Stimulated activated CD8-positive, alpha-beta memory T cell treated with anti-CD3 and anti-CD28 coated beads, Interleukin-15, amount 100 ng/mL, for 1 hour (primary cell): ENCODE measurements around the gene JAG1.
"Not testable (repeated sequence)": the region's sequence is repeated elsewhere in the genome, so short reads cannot be mapped to it uniquely, and the experiment has no call there.

Source experiments
- DNase-seq: peaks from one replicate; pipeline ENCODE4 v3.0.0-alpha.2; 2020; ENCODE audit warnings: low read depth

The JAG1 gene

GRCh38 chr20:10610251-10610650 lies 63.5 kb downstream of the JAG1 start:
- DNase-seq, result no peak

DNA sequence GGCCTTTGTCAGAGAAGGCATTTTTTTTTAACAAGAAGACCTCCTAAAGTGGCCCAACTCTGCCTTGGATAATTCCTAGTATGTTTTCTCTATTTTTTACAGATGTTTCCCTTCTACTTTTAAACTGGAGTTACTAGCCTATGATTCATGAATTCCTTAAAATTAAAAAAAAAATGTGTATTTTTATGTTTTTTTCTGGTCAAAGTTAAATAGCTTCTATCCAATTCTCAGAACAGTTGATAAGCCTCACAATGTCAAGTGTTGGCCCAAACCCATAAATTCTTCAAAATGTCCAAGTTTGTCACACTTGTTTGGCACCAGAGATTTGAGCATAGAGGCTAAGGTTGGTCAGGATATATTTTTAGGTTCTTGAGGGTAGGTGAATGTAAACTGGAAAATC lies 64.0 kb downstream of the JAG1 start:
- no peak for DNase-seq

DNA sequence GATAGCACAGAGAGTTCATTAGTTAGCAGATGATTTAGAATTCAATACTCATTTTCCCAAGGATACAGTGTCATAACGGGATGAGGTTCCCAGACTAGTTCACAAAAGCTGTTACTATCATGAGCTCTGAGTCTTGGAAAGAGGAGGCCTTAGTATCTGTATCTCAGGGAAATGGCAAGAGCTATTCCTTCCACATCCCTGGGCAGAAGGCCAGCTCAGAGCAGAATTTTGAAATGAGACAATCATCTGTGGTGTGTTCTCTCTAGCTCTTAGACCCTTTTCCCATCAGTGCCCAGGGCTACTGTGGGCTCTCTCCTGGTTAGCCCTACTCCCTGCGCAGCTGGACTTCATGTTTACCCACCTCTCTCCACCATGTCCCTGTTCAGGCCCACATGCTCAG lies 64.5 kb downstream of the JAG1 start:
- no peak for DNase-seq

DNA sequence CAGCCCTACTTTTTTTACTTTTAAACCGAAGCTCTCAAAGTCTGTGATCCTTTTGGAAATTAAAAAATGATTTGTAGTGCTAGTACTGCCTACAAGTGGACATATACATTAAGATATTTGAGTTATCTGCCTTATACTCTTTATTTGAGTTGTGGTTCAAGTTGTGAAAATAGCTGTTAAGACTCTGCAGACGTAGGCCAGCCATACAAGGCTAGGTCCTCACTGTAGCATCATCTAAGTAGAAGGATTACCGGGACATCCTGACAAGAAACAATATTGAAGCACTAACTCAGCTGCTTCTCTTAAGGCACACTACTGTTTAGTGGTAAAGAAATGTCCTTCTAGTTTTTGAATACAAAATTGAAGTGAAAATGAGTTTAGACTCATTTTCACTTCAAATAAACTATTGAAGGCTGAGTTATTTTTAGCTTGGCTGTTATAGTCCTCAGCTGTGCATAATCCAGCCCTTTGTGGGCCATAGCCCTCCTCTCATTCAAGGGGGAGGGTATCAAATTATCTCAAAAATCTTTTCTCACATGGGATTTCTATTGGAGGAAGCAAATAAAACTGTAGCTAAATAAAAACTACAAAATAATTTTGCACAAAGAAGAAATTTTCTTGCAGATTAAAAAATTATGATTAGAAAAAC lies 68.1 kb downstream of the JAG1 start:
- no peak for DNase-seq

GRCh38 chr20:10604865-10605440 lies 68.8 kb downstream of the JAG1 start:
- no peak for DNase-seq

DNA sequence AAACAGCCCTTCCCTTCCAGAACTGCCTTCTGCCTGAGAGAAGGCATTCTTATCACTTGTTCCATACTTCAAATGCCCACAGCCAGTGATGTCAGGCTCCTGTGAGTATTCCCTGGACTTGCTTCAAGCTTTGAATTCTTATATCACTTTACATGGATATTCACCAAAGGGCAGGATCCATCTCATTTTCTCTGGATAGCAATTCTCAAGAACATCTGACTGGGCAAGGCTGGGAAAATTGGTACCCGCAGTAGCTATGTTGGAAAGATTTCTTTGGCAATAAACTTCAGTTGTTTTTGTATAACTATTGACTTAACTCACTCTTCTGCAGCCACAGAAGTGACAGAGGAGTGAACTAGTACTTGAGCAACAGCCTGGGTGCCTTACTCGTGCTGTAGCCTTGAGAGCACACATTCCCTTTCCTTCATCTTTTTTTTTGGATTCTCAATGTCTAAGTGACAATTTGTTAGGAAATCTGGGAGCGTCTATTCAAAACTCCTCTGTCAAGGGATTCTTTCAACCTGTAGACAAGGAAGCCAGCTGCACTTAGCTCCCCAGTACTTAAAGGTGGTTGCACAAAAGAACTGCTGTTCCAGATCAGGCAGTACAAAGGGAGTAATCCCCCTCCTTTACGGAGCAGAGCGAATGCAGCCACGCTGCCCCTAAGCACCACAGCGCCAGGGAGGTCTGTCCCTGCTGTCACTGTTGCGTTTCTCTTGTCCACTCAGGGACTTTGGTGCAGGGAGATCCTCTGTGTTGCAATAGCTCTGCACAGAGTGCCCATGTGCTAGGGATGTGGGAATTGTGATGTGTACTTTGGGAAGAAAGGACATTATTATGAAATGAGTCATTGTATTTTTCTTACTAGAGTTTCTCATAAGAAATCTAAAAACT lies 69.6 kb downstream of the JAG1 start:
- no peak for DNase-seq

- no peak for DNase-seq
These were observed 70.4 kb downstream of the JAG1 start for GRCh38 chr20:10603378-10603777.

GRCh38 chr20:10602221-10602871 lies 71.5 kb downstream of the JAG1 start:
- no peak for DNase-seq

DNA sequence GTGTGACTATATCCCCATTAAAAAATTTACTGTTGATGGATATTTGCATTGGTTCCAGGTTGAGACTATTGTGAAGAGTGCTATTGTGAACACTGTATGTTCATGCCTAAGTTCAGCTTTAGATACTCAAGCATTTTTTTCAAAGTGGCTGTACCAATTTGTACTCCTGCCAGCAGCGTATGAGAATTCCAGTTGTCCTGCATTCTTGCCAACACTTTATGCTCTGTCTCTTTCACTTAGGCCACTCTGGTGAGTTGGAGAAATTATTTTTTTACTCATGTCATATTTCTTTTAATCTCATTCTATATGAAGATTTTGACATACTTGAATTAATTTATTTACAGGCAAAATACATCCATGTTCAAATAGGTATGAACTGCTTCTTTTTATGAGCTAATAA lies 76.2 kb downstream of the JAG1 start:
- no peak for DNase-seq

GRCh38 chr20:10596710-10597121 lies 77.1 kb downstream of the JAG1 start:
- DNase-seq, result no peak

GRCh38 chr20:10595985-10596384 lies 77.8 kb downstream of the JAG1 start:
- DNase-seq, result no peak

- no peak for DNase-seq
These were observed 78.5 kb downstream of the JAG1 start for GRCh38 chr20:10595266-10595665.

- no peak for DNase-seq
These were observed 79.4 kb downstream of the JAG1 start for GRCh38 chr20:10594296-10594868.

DNA sequence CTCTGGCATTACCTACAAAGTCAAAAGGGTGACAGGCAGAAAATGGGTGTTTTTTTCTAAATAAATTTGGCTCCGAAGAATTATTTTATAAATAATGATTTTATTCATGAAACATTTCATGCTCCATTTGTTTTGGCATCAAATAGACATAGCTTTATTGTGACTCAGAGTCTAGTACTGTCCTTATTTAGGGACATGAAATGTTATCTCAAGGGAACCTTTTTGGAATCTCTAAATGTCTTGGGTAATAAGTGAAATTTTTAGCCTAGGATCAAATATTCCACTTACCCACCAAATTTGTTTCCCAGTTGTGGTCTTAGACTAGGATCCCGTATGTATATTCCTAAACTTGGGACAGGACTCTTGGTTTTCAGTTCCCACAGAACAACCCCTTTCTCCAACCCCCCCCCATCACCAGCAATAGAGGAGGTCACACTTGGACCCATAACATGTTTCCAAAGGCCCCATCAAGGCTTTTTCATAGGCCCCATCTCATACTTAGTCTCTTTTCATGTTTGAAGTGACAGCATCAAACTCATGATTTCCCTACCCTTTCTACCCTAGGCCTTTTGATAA lies 81.8 kb downstream of the JAG1 start:
- DNase-seq, result no peak

GRCh38 chr20:10590950-10591671 lies 82.7 kb downstream of the JAG1 start:
- no peak for DNase-seq

DNA sequence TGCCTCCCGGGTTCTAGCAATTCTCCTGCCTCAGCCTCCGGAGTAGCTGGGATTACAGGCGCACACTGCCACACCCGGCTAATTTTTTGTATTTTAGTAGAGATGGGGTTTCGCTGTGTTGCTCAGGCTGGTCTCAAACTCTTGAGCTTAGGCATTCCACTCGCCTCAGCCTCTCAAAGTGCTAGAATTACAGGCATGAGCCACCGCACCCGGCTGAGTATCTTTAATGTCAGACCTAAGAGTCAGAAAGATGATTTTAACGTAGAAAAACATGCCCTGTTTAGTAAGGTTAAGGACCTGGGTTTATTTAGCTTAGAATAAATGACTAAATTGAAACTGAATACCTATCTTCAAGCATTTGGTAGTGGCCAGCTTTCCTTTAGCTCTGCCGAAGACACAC lies 83.4 kb downstream of the JAG1 start:
- DNase-seq, result not testable (repeated sequence)
